Fibroblast of peridontal ligament (primary cell): ENCODE data around the gene PRAC1.

Experiments used
- DNase-seq: peaks from one replicate; pipeline ENCODE4 v3.0.0-alpha.2; 2010; ENCODE audit errors: extremely low read depth

PRAC1 gene

GRCh38 chr17:48747445-48748363 lies 25.4 kb upstream of the PRAC1 start:
- DNase-seq: no peak

- no peak for DNase-seq
Measured at GRCh38 chr17:48746916-48747444, 24.7 kb upstream of the PRAC1 start.

GRCh38 chr17:48745381-48746275 lies 23.3 kb upstream of the PRAC1 start:
- DNase-seq: no peak

DNA sequence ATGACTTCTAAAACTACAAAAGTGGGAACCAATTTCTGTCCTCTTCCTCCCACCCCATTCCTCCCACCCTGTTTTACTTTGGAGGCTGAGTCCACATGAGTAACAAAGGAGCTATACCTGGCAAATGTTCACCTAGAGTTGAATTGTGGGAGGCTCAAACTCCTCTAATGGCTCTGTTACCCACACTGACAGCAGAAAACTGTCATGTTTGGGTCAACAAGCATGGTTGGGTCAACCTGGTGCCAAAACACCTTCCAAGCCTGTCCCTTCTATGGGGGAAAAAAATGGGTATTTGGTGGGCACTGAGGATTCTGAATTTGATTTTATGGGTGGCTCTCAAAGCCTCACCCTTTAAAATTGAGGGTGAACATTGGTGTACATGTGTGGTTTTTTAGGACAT lies 18.2 kb upstream of the PRAC1 start:
- DNase-seq: no peak

DNA sequence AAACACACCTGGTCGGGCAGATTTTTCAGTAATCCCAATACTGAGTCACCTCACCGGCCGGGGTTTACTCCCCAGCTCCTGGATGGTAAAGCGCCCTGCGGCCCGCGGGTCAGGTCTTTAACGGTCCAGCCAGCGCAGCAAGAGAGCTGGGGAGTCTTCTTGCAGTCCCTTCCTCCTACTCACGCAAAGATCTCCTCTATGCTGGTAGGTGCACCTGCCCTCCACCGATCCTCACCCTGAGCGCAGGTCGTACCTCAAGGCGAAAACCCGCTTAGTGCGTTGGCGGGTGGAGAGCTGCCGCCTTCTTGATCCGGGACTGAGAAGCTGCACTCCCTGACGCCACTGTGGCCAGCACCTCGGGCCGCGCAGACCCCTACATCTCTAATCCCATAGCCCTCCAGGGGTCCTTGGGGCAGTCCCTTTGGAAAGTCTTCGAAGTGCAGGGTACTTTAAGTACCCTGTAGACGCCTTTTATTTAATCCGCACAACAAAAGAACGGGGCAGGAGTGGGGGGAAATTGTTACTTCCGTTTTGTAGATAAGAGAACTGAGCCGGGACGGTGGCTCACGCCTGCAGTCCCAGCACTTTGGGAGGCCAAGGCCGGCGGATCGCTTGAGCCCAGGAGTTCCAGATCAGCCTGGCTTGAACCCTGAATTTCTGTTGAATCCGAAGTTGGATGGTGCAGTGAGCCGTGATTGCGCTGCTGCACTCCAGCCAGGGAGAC lies 16.6 kb upstream of the PRAC1 start:
- DNase-seq: no peak

GRCh38 chr17:48738424-48738802 lies 16.1 kb upstream of the PRAC1 start:
- no peak for DNase-seq

DNA sequence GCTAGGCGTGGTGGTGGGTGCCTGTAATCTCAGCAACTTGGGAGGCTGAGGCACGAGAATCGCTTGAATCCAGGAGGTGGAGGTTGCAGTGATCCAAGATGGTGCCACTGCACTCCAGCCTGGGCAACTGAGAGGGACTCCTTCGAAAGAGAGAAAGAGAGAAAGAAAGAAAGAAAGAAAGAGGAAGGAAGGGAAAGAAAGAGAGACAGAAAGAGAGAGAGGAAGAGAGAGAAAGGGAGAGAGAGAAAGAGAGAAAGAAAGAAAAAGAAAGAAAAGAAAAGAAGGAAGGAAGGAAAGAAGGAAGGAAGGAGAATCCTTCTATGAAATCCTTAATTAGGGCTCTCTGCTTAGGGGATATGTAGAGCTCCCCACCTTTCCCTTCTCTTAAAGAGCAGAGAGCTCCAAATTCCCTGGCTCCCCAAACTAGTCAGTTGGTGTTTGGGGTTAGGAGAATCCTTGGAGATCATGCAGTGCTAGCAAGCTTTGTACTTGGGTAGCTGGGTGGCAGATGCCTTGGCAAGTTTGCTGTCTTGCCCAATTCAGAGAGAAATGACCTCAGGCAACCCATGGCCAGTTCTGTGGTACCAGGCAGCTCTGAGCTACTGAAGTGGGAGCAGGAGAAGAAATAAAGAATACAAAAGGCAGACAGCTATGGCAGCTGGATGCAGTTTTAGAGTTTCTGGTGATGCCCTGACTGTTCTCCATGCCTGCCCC lies 15.2 kb upstream of the PRAC1 start:
- DNase-seq: no peak

GRCh38 chr17:48735062-48735351 lies 12.7 kb upstream of the PRAC1 start:
- no peak for DNase-seq

DNA sequence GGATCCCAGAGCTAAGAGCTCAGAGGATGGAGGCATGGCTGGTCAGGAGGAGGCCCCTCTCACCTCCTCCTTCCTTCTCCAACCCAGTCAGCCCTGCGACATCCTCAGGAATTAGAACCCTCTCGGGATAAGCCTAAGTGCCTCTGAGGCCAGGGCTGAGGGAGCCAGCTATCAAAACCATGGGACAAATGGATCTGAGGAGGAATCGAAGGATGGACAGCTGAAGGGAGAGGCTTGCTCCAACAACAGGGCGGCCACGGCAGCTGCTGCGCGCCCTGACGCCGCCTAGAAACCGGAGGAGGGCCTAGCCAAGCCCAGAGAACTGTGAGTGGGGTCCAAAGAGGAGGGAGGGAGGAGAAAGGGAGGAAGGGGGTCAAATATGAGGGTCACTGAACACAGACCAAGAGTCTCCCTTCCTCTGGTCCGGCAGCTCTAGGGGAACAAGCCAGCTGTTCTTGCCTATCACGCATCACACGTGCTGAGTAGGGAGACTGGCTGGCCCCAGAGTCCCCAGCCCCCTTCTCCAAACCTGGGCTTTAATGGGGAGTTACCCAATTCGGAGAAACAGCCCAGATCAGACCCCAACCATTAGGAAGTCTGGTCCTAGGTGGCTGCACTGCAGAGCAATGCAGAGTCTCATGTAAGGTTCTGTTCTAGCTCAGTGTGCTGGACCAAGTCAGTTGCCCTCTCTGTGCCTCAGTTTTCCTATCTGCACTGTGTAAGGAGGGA lies 12.2 kb upstream of the PRAC1 start:
- DNase-seq: no peak

DNA sequence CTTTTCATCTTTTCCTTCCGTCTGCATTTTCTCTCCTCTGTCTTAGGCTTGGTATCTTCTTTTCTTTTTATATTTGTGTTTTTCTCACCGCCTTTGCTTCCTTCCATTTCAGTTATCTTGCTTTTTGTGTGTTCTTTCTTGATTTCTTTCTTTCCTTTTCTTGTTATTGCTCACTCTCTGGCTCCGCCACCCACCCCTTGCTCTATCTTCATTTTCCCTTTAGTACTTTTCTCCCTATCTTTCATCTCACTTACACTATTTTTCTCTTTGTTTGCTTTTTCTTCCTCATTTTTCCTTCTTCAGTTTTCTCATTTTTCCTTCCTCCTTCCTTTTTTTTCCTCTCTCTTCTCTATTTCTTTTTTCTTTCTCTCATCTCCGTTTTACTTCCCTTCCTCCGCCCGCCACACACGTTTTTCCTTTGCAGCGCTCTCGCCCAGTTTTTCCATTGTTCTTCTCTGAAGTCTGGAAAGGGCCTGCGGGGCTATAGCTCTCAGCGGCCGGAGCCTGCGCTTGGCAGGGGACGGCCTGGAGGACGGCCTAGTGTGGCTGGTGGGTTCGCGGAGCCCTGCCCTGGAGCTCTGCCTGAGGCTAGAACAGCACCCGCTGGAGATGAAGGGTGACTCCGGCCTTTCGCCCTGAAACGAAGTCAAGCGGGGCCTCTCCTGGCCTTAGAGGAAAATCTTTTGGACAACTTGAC lies 11.5 kb upstream of the PRAC1 start:
- DNase-seq: no peak

- no peak for DNase-seq
Measured at GRCh38 chr17:48732688-48733629, 10.6 kb upstream of the PRAC1 start.

DNA sequence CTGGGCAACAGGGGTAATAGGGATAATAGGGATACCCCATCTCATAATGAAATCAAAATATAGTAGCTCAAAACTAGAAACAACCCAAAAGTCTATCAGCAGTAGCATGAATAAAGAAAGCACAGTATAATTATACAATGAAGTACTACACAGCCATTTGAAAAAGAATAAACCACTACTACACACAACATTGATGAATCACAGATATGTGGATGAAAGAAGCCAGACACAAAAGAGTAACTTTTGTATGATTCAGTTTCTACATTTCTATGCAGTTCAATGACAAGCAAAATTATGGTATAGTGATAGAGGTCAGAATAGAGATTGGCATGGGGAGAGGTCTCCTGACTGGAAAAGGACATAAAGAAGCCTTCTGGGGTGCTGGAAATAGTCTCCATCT lies 9.0 kb upstream of the PRAC1 start:
- no peak for DNase-seq

DNA sequence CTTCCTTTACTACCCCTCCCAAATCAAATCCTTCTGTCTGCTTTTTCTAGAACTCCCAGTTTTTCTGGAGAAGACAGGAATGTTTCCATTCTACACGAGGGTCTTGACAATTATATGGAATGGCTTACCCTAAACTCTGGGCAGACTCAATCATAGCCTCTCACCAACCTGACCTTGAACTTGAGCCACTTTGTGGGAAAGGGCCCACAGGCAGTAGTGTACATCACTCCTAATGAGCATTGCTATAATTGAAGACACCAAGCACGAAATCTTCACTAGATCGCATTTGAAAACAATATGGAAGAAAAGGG lies 7.9 kb upstream of the PRAC1 start:
- DNase-seq: no peak

DNA sequence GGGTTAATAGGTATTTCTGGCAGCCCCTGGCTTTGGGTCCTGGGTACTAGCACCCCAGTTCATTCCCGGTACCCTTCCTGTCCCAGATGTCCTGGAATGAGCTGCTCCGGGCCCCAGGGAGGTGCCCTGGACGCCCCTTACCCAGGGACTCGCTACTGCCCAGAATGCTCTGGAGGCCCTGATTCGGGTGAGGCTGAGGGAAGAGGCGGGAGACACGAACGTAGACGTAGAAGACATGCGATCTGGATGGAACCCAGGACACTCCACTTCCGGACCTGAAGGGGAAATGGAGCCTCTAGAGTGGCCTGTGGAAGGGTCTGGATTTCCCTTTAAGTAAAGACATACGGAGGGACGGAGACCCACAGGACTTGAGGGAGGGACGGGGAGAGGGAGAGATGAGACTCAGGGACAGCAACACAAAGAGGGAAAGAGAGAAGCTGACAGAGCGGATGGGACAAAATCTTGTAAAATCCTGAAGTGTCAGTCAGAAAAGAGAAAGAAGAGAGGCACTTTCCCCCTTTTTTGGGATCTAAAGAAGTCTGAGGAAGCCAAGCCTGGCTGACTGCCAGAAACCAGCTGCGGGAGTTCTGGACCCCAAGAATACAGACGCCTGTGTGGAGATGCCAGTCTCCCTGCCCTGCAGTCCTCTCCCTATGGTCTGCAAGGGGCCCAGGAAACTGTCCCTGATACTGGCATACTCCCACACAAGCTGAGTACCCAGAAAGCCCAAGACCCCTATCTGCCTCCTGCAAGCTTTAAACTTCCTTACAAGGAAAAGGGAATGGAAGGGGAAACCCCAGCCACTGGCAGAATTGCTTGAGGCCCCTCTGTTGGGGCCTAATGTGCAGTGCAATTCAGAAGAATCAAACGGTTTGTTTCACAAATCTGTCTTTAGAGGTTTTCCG lies 7.3 kb upstream of the PRAC1 start:
- no peak for DNase-seq

DNA sequence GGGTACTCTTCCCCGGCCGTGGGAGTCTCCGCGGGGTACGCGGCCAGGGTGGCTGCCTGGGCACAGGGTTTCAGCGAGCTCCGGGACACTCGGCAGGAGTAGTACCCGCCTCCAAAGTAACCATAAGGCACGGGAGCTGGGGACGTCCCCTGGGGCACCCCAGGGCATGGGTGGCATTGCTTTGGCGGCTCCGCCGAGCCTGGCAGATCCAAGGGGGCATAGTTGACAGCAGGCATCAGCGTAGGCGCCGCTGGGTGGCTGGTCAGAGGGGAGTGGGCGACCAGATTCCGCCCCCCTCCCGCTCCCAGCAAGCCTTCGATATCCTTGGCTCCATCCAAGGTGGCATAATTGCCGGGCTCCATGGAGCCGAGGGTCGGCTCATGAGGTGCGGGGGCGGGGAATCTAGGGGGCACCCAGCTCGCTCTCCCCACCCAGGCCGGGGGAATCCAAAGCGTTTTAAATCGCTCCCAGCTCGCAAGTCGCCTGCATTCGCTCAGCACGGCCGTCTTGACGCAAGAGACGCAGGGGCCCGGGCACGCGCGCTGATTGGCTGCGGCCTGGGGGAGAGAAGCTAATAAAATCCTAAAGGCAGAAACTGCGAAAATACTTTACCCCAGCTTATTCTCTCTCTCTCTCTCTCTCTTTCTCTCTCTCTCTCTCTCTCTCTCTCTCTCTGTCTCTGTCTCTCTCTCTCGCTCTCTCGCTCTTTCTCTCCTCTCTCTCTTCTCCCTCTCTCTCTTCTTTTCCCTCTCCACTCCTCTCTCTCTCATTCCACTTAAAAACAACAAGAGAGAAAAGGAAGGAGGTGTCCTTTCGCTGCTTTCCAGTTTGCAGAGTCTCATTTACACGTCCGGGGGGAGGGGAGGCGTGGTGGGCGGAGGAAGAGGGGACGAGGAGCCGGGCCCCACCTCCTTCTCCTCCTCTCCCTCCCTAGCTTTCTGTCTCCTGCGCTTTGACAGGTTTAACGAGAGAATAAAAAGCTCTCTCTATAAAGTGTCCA lies 6.2 kb upstream of the PRAC1 start, which contains the start of gene HOXB13:
Gene HOXB13, minus strand, starts transcription at position 519 of the 1,000 bp plus-strand sequence. Its CDS starts 157 bp downstream, at position 362.
- no peak for DNase-seq

GRCh38 chr17:48727415-48728175 lies 5.3 kb upstream of the PRAC1 start:
- no peak for DNase-seq
